Endothelial cell (in vitro differentiated cells): ENCODE measurements around the gene ZNF385B. TPM values are rescaled to one million over a fixed set of nuclear protein-coding genes. Genes with fewer than 3 reads are reported as not detected.

Experiments
- DNase-seq: peaks from one replicate; pipeline ENCODE4 v3.0.0; 2021; ENCODE audit warnings: low spot score
- H3K27ac Mint-ChIP-seq: one replicate; pipeline ENCODE4 v1.8.0; 2021; ENCODE audit warnings: mixed read lengths, inconsistent platforms; ENCODE audit not compliant: unreplicated experiment
- H3K27me3 Mint-ChIP-seq: one replicate; pipeline ENCODE4 v1.8.0; 2021; ENCODE audit warnings: mild to moderate bottlenecking, moderate library complexity, mixed read lengths, inconsistent platforms; ENCODE audit not compliant: unreplicated experiment
- H3K36me3 Mint-ChIP-seq: one replicate; pipeline ENCODE4 v1.8.0; 2021; ENCODE audit warnings: mild to moderate bottlenecking, low read depth, mixed read lengths, inconsistent platforms; ENCODE audit not compliant: unreplicated experiment
- H3K4me1 Mint-ChIP-seq: one replicate; pipeline ENCODE4 v1.8.0; 2021; ENCODE audit warnings: mild to moderate bottlenecking, mixed read lengths, inconsistent platforms; ENCODE audit not compliant: unreplicated experiment
- H3K4me3 Mint-ChIP-seq: one replicate; pipeline ENCODE4 v1.8.0; 2021; ENCODE audit warnings: mild to moderate bottlenecking, mixed read lengths, inconsistent platforms; ENCODE audit not compliant: unreplicated experiment
- H3K9me3 Mint-ChIP-seq: one replicate; pipeline ENCODE4 v1.8.0; 2021; ENCODE audit warnings: mixed read lengths, inconsistent platforms; ENCODE audit not compliant: unreplicated experiment
- CTCF ChIP-seq: fragments of 200-600 bp; sonication (generic); IDR thresholded peaks from one replicate; pipeline ENCODE4 v1.5.0; 2021; ENCODE audit warnings: antibody characterized with exemption; ENCODE audit not compliant: unreplicated experiment
- total RNA-seq: library from RNA; stranded (reverse); fragmentation: NEBNext Ultra II Directional; extraction: Animal tissue kit (Norgen Biotek cat#: 25700); gene quantifications from one replicate; pipeline ENCODE4 v1.2.1, GENCODE V29; 2021; ENCODE audit not compliant: unreplicated experiment

Gene ZNF385B
- total RNA-seq, 1 donor from 2014 or later: 0.49 TPM

GRCh38 chr2:179862898-179863458, 1.6 kb upstream of the ZNF385B start:
- no peaks in the 10 kb centered on the region for H3K9me3 Mint-ChIP-seq
- TF ChIP-seq CTCF: no peak
- peaks cover 21% of the 10 kb centered on the region for H3K4me1 Mint-ChIP-seq
- no peak overlapping the region for H3K27ac Mint-ChIP-seq
- no peaks in the 10 kb centered on the region for H3K36me3 Mint-ChIP-seq
- no peak for DNase-seq
- no peak overlapping the region for H3K4me3 Mint-ChIP-seq
- peaks cover 16% of the 10 kb centered on the region for H3K27me3 Mint-ChIP-seq

- no peak for TF ChIP-seq CTCF
- H3K27ac Mint-ChIP-seq: no peak overlapping the region
- peak; percentile 45 for DNase-seq
Measured at GRCh38 chr2:179861027-179861415, 391 bp downstream of the ZNF385B start.

GRCh38 chr2:179860255-179861026, 971 bp downstream of the ZNF385B start:
- Mint-ChIP-seq H3K27ac (no peak overlapping the region), H3K9me3 (no peaks in the 10 kb centered on the region), H3K4me1 (peaks cover 38% of the 10 kb centered on the region), H3K27me3 (peaks cover 16% of the 10 kb centered on the region), H3K36me3 (no peaks in the 10 kb centered on the region), H3K4me3 (peak overlapping the region; percentile 87)
- DNase-seq: no peak
- TF ChIP-seq CTCF: no peak

More at GRCh38 chr2:179861027-179861415, 391 bp downstream of the ZNF385B start:
- H3K27me3 Mint-ChIP-seq: peaks cover 16% of the 10 kb centered on the region
- no peaks in the 10 kb centered on the region for H3K9me3 Mint-ChIP-seq
- no peak overlapping the region for H3K4me3 Mint-ChIP-seq
- peaks cover 35% of the 10 kb centered on the region for H3K4me1 Mint-ChIP-seq
- no peaks in the 10 kb centered on the region for H3K36me3 Mint-ChIP-seq

- no peaks in the 10 kb centered on the region for H3K36me3 Mint-ChIP-seq
- H3K27ac Mint-ChIP-seq: no peak overlapping the region
- no peak for DNase-seq
- TF ChIP-seq CTCF: no peak
- no peak overlapping the region for H3K4me3 Mint-ChIP-seq
- no peaks in the 10 kb centered on the region for H3K9me3 Mint-ChIP-seq
- peaks cover 16% of the 10 kb centered on the region for H3K27me3 Mint-ChIP-seq
- H3K4me1 Mint-ChIP-seq: peaks cover 38% of the 10 kb centered on the region
Measured at GRCh38 chr2:179859523-179859922, 1.9 kb downstream of the ZNF385B start.

- H3K4me1 Mint-ChIP-seq: peaks cover 33% of the 10 kb centered on the region
- no peak overlapping the region for H3K27ac Mint-ChIP-seq
- H3K36me3 Mint-ChIP-seq: no peaks in the 10 kb centered on the region
- peaks cover 12% of the 10 kb centered on the region for H3K27me3 Mint-ChIP-seq
- H3K9me3 Mint-ChIP-seq: no peaks in the 10 kb centered on the region
- H3K4me3 Mint-ChIP-seq: no peak overlapping the region
- DNase-seq: no peak
- no peak for TF ChIP-seq CTCF
Measured at GRCh38 chr2:179857236-179857635, 4.2 kb downstream of the ZNF385B start.
